Measurements from ENCODE around the gene IGF1R. TPM values are rescaled to one million over a fixed set of nuclear protein-coding genes. Genes with fewer than 3 reads are reported as not detected.
A peak's percentile ranks its signal among the peaks of the same experiment; 100 is the strongest.

The IGF1R gene
- total RNA-seq, 1 experiment from 2014 or later, result 125 TPM

DNA sequence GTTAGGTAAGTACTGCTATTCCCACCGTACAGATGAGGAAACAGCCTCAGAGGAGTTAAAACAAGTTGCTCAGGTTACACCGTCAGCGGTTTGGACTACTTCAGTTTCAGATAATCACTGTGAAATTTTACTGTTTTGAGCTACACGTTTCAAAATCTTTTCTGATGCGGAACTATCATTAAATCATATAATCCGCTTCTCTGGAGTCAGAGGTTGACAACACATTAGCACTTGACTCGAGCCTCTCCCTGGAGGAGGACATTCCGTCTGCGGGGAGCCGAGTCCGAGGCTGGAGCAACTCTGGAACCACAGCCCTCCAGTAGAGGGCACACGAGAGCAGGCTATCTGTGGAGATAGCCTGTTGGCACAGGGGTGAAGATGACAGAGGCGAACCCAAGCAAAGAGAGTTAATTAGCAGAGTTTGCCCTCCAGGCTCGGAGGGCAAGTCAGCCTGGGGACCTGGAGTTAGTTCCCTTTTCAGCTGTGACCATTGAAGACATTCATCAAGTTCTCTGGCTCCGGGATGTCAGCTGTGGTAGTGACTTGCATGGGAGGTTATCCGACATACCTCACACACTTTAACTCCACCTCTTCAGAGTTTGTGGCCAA, 131.2 kb downstream of the IGF1R start (continued):
- TF ChIP-seq, protein P1, sequence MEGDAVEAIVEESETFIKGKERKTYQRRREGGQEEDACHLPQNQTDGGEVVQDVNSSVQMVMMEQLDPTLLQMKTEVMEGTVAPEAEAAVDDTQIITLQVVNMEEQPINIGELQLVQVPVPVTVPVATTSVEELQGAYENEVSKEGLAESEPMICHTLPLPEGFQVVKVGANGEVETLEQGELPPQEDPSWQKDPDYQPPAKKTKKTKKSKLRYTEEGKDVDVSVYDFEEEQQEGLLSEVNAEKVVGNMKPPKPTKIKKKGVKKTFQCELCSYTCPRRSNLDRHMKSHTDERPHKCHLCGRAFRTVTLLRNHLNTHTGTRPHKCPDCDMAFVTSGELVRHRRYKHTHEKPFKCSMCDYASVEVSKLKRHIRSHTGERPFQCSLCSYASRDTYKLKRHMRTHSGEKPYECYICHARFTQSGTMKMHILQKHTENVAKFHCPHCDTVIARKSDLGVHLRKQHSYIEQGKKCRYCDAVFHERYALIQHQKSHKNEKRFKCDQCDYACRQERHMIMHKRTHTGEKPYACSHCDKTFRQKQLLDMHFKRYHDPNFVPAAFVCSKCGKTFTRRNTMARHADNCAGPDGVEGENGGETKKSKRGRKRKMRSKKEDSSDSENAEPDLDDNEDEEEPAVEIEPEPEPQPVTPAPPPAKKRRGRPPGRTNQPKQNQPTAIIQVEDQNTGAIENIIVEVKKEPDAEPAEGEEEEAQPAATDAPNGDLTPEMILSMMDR (IDR thresholded peaks at IDR 0.05), result peak; percentile 90
- TF ChIP-seq, protein P2, sequence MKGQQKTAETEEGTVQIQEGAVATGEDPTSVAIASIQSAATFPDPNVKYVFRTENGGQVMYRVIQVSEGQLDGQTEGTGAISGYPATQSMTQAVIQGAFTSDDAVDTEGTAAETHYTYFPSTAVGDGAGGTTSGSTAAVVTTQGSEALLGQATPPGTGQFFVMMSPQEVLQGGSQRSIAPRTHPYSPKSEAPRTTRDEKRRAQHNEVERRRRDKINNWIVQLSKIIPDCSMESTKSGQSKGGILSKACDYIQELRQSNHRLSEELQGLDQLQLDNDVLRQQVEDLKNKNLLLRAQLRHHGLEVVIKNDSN (CRISPR knock-in tag; IDR thresholded peaks at IDR 0.05), result no peak
- TF ChIP-seq NR2C2 (CRISPR knock-in tag; IDR thresholded peaks at IDR 0.05) (no peak), CBFB (CRISPR knock-in tag; IDR thresholded peaks at IDR 0.05; ENCODE audit: low read depth) (0 out of 2 replicates have a peak, but pooled peaks have one; percentile 63), ZNF138 (CRISPR knock-in tag; conservative IDR thresholded peaks at IDR 0.05) (no peak), PRRX2 (CRISPR knock-in tag; IDR thresholded peaks at IDR 0.05) (no peak), FOXK1 (CRISPR knock-in tag; IDR thresholded peaks at IDR 0.05) (peak; percentile 31; the same call in 1 of the 2 replicates), FOXP1 (CRISPR knock-in tag; IDR thresholded peaks at IDR 0.05; ENCODE audit: borderline replicate concordance) (no peak), TEAD1 (CRISPR knock-in tag; IDR thresholded peaks at IDR 0.05) (peak; percentile 19; the same call in 1 of the 2 replicates), TCF7 (CRISPR knock-in tag; IDR thresholded peaks at IDR 0.05; ENCODE audit: low read depth) (no peak), AFF4 (CRISPR knock-in tag; IDR thresholded peaks at IDR 0.05; ENCODE audit: borderline replicate concordance) (peak; percentile 50; the same call in 1 of the 2 replicates), CREM (CRISPR knock-in tag; IDR thresholded peaks at IDR 0.05) (peak; percentile 48; the same call in 1 of the 2 replicates), PREB (CRISPR knock-in tag; IDR thresholded peaks at IDR 0.05; ENCODE audit: borderline replicate concordance) (no peak), EMX1 (CRISPR knock-in tag; IDR thresholded peaks at IDR 0.05) (no peak)
- TF ChIP-seq, protein P3, sequence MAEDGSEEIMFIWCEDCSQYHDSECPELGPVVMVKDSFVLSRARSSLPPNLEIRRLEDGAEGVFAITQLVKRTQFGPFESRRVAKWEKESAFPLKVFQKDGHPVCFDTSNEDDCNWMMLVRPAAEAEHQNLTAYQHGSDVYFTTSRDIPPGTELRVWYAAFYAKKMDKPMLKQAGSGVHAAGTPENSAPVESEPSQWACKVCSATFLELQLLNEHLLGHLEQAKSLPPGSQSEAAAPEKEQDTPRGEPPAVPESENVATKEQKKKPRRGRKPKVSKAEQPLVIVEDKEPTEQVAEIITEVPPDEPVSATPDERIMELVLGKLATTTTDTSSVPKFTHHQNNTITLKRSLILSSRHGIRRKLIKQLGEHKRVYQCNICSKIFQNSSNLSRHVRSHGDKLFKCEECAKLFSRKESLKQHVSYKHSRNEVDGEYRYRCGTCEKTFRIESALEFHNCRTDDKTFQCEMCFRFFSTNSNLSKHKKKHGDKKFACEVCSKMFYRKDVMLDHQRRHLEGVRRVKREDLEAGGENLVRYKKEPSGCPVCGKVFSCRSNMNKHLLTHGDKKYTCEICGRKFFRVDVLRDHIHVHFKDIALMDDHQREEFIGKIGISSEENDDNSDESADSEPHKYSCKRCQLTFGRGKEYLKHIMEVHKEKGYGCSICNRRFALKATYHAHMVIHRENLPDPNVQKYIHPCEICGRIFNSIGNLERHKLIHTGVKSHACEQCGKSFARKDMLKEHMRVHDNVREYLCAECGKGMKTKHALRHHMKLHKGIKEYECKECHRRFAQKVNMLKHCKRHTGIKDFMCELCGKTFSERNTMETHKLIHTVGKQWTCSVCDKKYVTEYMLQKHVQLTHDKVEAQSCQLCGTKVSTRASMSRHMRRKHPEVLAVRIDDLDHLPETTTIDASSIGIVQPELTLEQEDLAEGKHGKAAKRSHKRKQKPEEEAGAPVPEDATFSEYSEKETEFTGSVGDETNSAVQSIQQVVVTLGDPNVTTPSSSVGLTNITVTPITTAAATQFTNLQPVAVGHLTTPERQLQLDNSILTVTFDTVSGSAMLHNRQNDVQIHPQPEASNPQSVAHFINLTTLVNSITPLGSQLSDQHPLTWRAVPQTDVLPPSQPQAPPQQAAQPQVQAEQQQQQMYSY (CRISPR knock-in tag; IDR thresholded peaks at IDR 0.05), result no peak
- TF ChIP-seq, protein P4, sequence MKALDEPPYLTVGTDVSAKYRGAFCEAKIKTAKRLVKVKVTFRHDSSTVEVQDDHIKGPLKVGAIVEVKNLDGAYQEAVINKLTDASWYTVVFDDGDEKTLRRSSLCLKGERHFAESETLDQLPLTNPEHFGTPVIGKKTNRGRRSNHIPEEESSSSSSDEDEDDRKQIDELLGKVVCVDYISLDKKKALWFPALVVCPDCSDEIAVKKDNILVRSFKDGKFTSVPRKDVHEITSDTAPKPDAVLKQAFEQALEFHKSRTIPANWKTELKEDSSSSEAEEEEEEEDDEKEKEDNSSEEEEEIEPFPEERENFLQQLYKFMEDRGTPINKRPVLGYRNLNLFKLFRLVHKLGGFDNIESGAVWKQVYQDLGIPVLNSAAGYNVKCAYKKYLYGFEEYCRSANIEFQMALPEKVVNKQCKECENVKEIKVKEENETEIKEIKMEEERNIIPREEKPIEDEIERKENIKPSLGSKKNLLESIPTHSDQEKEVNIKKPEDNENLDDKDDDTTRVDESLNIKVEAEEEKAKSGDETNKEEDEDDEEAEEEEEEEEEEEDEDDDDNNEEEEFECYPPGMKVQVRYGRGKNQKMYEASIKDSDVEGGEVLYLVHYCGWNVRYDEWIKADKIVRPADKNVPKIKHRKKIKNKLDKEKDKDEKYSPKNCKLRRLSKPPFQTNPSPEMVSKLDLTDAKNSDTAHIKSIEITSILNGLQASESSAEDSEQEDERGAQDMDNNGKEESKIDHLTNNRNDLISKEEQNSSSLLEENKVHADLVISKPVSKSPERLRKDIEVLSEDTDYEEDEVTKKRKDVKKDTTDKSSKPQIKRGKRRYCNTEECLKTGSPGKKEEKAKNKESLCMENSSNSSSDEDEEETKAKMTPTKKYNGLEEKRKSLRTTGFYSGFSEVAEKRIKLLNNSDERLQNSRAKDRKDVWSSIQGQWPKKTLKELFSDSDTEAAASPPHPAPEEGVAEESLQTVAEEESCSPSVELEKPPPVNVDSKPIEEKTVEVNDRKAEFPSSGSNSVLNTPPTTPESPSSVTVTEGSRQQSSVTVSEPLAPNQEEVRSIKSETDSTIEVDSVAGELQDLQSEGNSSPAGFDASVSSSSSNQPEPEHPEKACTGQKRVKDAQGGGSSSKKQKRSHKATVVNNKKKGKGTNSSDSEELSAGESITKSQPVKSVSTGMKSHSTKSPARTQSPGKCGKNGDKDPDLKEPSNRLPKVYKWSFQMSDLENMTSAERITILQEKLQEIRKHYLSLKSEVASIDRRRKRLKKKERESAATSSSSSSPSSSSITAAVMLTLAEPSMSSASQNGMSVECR (CRISPR knock-in tag; IDR thresholded peaks at IDR 0.05; ENCODE audit: borderline replicate concordance), result no peak
- TF ChIP-seq, protein P5, sequence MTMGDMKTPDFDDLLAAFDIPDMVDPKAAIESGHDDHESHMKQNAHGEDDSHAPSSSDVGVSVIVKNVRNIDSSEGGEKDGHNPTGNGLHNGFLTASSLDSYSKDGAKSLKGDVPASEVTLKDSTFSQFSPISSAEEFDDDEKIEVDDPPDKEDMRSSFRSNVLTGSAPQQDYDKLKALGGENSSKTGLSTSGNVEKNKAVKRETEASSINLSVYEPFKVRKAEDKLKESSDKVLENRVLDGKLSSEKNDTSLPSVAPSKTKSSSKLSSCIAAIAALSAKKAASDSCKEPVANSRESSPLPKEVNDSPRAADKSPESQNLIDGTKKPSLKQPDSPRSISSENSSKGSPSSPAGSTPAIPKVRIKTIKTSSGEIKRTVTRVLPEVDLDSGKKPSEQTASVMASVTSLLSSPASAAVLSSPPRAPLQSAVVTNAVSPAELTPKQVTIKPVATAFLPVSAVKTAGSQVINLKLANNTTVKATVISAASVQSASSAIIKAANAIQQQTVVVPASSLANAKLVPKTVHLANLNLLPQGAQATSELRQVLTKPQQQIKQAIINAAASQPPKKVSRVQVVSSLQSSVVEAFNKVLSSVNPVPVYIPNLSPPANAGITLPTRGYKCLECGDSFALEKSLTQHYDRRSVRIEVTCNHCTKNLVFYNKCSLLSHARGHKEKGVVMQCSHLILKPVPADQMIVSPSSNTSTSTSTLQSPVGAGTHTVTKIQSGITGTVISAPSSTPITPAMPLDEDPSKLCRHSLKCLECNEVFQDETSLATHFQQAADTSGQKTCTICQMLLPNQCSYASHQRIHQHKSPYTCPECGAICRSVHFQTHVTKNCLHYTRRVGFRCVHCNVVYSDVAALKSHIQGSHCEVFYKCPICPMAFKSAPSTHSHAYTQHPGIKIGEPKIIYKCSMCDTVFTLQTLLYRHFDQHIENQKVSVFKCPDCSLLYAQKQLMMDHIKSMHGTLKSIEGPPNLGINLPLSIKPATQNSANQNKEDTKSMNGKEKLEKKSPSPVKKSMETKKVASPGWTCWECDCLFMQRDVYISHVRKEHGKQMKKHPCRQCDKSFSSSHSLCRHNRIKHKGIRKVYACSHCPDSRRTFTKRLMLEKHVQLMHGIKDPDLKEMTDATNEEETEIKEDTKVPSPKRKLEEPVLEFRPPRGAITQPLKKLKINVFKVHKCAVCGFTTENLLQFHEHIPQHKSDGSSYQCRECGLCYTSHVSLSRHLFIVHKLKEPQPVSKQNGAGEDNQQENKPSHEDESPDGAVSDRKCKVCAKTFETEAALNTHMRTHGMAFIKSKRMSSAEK (CRISPR knock-in tag; IDR thresholded peaks at IDR 0.05; ENCODE audit: borderline replicate concordance), result no peak

Data from WTC11 (cell line).